Brain microvascular endothelial cell (primary cell): ENCODE data around the gene LEKR1.
"Not testable (repeated sequence)": the region's sequence is repeated elsewhere in the genome, so short reads cannot be mapped to it uniquely, and the experiment has no call there.

ENCODE experiments used
- DNase-seq: peaks from one replicate; pipeline ENCODE4 v3.0.0-alpha.2; 2020
- H3K27ac ChIP-seq: fragments of 250-450 bp; sonication (Bioruptor Pico); 2 replicates; pipeline ENCODE4 v1.5.1; 2020; ENCODE audit warnings: mild to moderate bottlenecking, moderate library complexity
- H3K27me3 ChIP-seq: fragments of 250-450 bp; sonication (Bioruptor Pico); replicated peaks from 2 replicates; pipeline ENCODE4 v1.5.1; 2020; ENCODE audit warnings: mild to moderate bottlenecking
- H3K36me3 ChIP-seq: fragments of 250-450 bp; sonication (Bioruptor Pico); replicated peaks from 2 replicates; pipeline ENCODE4 v1.5.1; 2020; ENCODE audit warnings: mild to moderate bottlenecking
- H3K4me3 ChIP-seq: 2 replicates; pipeline ENCODE4 v1.5.1; 2011; ENCODE audit warnings: low read depth, mild to moderate bottlenecking, control low read depth, low read length, moderate library complexity
- in situ Hi-C: cut with HindIII; loops from 2 replicates; pipeline ENCODE4 v1.10.0; 2017; ENCODE audit warnings: low sequenced_read_pairs, low pct_ligation_motif_present
- TF ChIP-seq, protein P1 (sequence below): IDR thresholded peaks from 2 replicates; pipeline ENCODE4 v1.5.1; 2011; ENCODE audit warnings: low read depth, mild to moderate bottlenecking, moderate library complexity, low read length, control low read depth, inconsistent platforms; ENCODE audit errors: missing control alignments

Gene LEKR1

DNA sequence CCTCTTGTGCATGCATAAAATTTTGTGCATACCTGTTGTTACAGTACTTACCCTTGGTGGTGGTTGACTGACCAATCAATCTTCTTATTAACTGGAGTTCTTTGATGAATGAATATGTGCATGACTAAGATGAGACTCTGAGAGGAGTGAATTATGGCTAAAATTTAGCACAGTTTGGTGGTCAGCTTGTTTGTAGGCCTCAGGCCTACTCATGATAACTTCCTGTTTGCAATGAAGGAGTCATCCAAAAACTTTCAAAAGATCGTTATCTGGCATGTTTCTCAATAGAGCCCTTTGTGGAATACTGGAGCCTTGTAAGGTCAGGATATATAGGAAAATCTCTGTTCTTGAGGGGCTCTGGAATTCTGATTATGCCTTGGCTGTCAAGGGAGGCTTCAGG, 66.5 kb downstream of the LEKR1 start:
- DNase-seq = no peak
- TF ChIP-seq, protein P1, sequence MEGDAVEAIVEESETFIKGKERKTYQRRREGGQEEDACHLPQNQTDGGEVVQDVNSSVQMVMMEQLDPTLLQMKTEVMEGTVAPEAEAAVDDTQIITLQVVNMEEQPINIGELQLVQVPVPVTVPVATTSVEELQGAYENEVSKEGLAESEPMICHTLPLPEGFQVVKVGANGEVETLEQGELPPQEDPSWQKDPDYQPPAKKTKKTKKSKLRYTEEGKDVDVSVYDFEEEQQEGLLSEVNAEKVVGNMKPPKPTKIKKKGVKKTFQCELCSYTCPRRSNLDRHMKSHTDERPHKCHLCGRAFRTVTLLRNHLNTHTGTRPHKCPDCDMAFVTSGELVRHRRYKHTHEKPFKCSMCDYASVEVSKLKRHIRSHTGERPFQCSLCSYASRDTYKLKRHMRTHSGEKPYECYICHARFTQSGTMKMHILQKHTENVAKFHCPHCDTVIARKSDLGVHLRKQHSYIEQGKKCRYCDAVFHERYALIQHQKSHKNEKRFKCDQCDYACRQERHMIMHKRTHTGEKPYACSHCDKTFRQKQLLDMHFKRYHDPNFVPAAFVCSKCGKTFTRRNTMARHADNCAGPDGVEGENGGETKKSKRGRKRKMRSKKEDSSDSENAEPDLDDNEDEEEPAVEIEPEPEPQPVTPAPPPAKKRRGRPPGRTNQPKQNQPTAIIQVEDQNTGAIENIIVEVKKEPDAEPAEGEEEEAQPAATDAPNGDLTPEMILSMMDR = no peak
- Histone ChIP-seq H3K27me3 (no peaks in the 10 kb centered on the region), H3K27ac (no peak overlapping the region), H3K4me3 (no peak overlapping the region), H3K36me3 (no peaks in the 10 kb centered on the region)
- in situ Hi-C loops = no loop called here

DNA sequence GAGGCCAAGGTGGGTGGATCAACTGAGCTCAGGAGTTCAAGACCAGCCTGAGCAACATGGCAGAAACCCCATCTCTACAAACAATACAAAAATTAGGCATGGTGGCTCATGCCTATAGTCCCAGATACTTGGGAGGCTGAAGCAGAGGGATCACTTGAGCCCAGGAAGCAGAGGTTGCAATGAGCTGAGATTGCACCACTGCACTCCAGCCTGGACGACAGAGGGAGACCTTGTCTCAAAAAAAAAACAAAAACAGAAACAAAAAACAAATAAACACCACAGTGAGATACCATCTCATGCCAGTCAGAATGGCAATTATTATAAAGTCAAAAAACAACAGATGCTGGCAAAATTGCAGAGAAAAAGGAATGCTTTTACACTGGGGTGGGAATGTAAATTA, 69.2 kb downstream of the LEKR1 start:
- H3K36me3 ChIP-seq, H3K27me3 ChIP-seq, H3K4me3 ChIP-seq, H3K27ac ChIP-seq, in situ Hi-C loops, DNase-seq: not testable (repeated sequence)

DNA sequence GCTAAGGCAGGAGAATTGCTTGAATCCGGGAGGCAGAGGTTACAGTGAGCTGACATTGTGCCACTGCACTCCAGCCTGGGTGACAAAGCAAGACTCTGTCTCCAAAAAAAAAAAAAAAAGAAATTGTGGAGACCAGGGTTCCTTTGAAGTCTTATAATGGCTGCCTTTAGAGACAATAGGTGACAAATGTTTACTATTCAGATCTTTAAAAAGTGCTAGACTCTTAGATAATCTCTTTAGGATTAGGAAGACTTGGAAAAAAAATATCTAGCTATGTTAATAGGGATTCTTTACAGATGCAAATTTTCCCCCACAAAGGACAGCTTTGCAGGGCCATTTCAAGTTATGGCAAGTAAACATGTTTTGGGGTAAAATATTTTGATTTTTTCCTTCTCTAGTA, 71.7 kb downstream of the LEKR1 start:
- H3K27ac ChIP-seq, H3K4me3 ChIP-seq, H3K36me3 ChIP-seq, in situ Hi-C loops, H3K27me3 ChIP-seq, DNase-seq: not testable (repeated sequence)

DNA sequence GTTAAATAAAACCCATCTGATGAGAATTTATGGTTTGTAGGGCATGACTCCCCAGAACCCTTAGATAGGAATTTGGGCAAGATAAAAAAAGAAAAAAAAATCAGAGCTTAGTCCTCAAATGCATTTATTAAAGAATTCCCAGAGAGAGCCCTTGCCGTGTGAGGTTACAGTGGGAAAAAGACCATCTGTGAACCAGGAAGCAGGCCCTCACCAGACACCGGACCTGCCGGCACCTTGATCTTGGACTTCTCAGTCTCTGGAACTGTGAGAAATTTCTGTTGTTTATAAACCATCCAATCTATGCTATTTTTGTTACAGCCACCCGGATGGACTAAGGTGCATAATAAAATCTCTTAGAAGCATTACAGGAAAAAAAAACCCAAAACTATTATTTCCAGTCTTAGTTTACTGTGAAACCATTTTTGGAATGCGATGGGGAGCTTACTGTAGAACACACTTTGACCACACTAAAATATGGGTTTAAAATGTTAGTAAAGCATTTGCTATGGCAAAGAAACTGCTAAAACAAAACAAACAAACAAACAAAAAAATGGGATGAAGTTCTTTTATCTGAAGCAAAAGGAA, 72.2 kb downstream of the LEKR1 start:
- H3K27me3 ChIP-seq = no peaks in the 10 kb centered on the region
- no peak overlapping the region for H3K27ac ChIP-seq
- in situ Hi-C loops = no loop called here
- DNase-seq = no peak
- H3K4me3 ChIP-seq = no peak overlapping the region
- TF ChIP-seq, protein P1 = no peak
- no peaks in the 10 kb centered on the region for H3K36me3 ChIP-seq

DNA sequence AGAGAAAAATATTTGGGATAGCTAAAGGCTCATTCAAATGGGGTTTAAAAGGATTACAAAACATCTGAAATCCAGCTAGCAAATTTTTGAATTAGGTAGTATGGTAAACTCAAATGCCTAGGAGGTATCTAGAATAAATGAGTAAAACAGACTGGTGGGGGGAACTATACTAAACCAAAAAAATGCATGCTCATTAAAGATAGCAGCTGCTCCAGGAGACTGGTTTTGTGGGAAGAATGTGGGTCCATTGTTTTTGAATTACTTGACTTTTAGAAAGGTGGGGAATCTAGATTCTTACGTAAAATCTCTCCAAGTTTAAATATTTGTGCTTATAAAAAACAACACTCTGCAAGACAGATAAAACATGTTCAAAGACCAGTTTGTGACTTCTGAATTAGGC, 73.8 kb downstream of the LEKR1 start:
- in situ Hi-C loops = no loop called here

DNA sequence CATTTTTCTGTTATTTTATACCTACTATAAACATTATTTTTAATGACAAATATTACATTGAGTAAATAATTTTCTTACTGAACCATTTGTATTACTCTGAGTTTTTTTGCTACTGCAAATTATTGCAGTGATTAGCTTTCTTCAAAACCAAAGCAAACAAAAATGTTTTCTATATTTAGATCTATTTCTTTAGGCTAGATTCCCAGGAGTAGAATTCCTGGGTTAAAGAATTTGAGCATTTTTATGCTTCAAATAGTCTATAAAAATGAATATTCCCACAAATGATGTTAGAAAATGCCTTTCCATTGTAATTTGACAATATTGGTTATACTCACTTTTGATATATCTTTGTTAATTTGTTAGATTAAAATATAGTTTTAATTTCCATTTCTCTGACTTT, 76.8 kb downstream of the LEKR1 start:
- DNase-seq = no peak
- no peak overlapping the region for H3K4me3 ChIP-seq
- H3K27ac ChIP-seq = no peak overlapping the region
- in situ Hi-C loops = no loop called here
- H3K36me3 ChIP-seq = no peaks in the 10 kb centered on the region
- TF ChIP-seq, protein P1 = no peak
- H3K27me3 ChIP-seq = no peaks in the 10 kb centered on the region

More for the DNA sequence above, 73.8 kb downstream of the LEKR1 start:
- Histone ChIP-seq H3K27ac (no peak overlapping the region), H3K4me3 (no peak overlapping the region), H3K36me3 (no peaks in the 10 kb centered on the region), H3K27me3 (no peaks in the 10 kb centered on the region)
- DNase-seq = no peak
- TF ChIP-seq, protein P1 = no peak

DNA sequence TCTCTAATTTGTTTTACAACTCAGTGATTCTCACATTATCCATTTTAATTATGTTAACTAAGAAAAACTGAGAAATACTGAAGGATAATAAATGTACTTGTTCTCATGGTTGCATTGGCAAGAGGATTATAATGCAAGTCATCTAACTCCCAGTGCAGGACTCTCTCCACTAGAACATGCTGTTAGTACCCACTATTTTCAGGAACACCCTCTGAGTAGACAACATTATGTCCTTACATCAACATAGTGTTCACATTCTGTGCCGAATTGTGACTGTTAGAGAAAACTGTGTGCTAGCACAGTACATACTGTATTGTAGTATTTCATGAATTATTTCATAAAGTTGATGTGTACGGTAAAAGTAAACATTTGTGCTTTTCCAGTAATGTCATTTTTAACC, 80.1 kb downstream of the LEKR1 start:
- DNase-seq = no peak
- in situ Hi-C loops = no loop called here
- TF ChIP-seq, protein P1 = no peak
- H3K27me3 ChIP-seq = no peaks in the 10 kb centered on the region
- H3K4me3 ChIP-seq = no peak overlapping the region
- H3K27ac ChIP-seq = no peak overlapping the region
- H3K36me3 ChIP-seq = no peaks in the 10 kb centered on the region
